Stimulated activated CD8-positive, alpha-beta memory T cell treated with anti-CD3 and anti-CD28 coated beads, Interleukin-4, amount 100 ng/mL, for 4 hours (primary cell): ENCODE results near the gene HARBI1.

Source experiments
- DNase-seq, 2 donors: peaks; one replicate each; pipeline ENCODE4 v3.0.0-alpha.2; 2020; ENCODE audit warnings: low read depth in 2 of 2, low spot score in 1 of 2

Gene HARBI1

GRCh38 chr11:46554213-46555147 is 62.5 kb downstream of the HARBI1 start:
- DNase-seq: no peak

- DNase-seq: no peak
Measured at GRCh38 chr11:46553814-46554212, 63.2 kb downstream of the HARBI1 start.
